Right forelimb (tissue), 1 donor: ENCODE results near the gene ARHGEF6.
"Not testable (repeated sequence)": the region's sequence is repeated elsewhere in the genome, so short reads cannot be mapped to it uniquely, and the experiment has no call there.

Source experiments
- DNase-seq: peaks from one replicate; pipeline ENCODE4 v3.0.0-alpha.2; 2018

Gene ARHGEF6

GRCh38 chrX:136781180-136781797, 557 bp upstream of the ARHGEF6 start:
- no peak for DNase-seq

DNA sequence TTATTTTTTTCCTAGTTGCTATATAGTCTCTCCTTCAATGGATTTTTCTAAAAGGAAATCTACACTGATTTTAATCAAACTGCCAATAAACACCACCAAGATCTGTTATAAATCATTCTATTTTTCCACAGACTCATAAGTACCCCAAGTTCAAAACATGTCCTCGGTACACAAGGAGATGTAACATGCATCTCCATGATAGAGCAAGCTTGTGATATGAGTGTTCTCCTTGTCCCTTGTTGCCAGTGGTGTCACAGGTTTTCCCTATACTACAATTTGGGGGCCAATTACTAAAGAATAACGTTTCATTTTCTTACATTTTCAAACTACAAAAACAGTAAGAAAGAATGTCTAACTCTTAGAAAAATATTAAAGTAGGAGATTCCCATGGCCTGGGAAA, 491 bp downstream of the ARHGEF6 start:
- DNase-seq, result no peak

- no peak for DNase-seq
Observed at GRCh38 chrX:136779346-136779781, 1.4 kb downstream of the ARHGEF6 start.

- no peak for DNase-seq
Observed at GRCh38 chrX:136778916-136779315, 1.8 kb downstream of the ARHGEF6 start.

DNA sequence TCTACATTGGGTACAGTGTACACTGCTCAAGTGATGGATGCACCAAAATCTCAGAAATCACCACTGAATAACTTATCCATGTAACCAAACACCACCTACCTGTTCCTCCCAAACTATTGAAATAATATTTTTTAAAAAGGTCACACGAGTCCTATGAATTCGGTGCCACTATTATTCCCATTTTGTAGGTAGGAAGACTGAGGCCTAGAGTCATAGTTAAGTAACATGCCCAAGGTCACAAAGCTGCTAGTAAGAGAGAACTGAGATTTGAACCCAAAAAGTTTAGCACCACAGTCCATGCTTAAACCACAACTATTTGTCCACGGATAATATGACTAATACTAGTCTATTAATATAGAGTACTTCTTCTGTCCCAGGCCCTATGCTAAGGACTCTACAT, 2.7 kb downstream of the ARHGEF6 start:
- DNase-seq, result no peak

DNA sequence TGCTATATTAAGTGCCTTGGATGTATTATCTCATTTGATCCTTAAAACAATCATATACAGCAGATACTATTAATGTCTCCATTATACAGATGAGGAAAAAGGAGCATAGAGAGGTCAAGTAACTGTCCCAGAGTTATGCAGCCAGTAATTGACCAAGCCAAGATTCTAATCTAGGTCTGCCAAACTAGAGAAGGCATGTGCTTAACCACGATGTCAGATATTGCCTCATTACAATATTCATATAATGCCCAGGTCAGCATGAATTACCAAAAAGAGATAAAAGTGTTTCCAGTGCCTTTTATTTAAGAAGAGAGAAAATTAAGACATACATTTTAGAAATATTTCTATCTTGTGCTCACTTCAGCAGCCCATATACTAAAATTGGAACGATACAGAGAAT, 7.1 kb downstream of the ARHGEF6 start:
- no peak for DNase-seq

DNA sequence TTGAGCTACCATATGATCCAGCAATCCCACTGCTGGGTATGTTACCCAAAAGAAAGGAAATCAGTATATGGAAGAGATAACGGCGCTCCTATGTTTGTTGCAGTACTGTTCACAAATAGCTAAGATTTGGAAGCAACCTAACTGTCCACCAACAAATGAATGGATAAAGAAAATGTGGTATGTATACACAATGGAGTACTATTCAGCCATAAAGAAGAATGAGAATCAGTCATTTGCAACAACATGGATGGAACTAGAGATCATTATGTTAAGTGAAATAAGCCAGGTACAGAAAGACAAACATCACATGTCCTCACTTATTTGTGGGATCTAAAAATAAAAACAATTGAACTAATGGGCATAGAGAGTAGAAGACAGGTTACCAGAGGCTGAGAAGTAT, 8.9 kb downstream of the ARHGEF6 start:
- DNase-seq, result not testable (repeated sequence)

- DNase-seq, result peak; percentile 45
Observed at GRCh38 chrX:136768469-136769084, 12.2 kb downstream of the ARHGEF6 start.

DNA sequence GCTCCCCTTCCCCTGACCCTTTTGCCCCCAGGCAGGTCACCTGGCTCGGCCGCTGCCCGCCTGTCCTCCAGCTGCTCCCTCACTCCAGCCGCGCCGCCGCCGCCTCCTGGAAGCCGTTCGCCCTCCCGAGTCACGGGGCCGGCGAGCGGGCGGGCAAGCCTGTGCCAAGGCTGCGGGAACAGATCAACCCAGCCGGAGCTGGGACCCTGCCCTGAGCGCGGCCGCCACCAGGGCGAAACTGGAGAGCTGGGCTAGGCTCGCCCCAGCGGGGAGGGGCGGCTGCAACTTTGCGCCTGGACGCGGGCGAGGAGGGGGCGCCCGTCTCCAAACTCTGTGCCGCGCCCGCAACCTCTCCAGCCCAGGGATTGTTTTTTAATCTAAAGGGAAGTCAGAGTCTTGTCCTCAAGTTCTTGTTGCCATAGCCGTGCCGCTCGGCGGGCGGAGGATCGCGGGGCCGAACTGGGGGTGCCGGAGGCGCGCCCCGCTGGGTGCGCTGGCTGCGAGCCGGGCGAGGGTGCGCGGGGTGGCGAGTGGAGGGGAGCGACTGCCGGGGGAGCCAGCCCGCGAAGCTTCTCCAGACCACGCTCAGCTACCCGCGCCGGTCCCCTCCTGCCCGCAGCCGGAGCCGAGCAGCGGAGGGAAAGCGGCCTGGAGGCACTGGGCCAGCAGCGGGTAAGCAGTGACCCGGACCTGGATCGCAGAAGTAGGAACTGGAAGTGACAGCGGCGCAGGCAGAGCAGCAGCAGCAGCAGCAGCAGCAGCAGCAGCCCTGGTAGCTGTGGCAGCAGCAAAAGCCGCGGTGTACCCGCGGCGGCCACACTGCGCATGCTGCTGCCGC, 13.4 kb downstream of the ARHGEF6 start:
- peak; percentile 77 for DNase-seq

DNA sequence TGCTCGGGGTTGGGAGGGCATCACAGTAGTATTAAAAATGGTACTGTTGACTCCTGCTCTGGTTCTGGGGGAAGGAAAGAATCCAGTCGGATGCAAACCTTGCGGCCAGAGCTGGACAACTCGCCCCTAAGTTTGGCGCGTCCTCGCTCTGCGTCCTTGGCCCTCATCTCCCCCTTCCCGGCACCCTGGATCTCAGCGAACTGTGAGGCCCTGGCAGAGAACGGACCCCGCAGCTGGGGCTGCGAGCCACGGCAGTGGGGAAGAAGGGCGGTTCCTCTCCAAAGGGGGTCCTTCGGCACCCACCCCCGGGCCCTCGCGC, 14.0 kb downstream of the ARHGEF6 start:
- DNase-seq, result no peak

DNA sequence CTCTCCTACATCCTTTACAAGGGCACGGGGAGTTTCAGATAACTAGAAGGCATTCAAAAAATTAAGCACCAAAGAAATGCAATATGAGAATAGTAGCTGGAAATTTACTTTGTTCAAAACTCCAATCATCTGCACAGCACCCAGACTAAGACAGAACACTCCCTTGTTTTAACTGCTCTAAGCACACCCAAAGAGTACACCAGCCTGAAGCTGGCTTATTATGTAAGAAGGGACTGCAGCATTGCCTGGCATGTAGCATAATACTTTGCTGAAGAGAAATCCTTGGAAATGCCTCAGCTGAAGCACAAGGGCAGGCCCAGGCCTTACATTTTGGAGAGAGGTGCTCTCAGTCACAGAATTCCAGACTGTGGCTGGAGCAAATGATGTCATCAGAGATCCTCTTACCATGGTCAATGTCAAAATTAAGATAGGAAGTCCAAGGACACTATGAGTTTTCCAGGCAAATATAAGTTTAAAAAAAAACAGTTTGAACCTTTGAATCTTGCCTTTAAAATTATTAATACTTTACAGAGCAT, 14.8 kb downstream of the ARHGEF6 start:
- no peak for DNase-seq

GRCh38 chrX:136764206-136764605, 16.5 kb downstream of the ARHGEF6 start:
- no peak for DNase-seq

DNA sequence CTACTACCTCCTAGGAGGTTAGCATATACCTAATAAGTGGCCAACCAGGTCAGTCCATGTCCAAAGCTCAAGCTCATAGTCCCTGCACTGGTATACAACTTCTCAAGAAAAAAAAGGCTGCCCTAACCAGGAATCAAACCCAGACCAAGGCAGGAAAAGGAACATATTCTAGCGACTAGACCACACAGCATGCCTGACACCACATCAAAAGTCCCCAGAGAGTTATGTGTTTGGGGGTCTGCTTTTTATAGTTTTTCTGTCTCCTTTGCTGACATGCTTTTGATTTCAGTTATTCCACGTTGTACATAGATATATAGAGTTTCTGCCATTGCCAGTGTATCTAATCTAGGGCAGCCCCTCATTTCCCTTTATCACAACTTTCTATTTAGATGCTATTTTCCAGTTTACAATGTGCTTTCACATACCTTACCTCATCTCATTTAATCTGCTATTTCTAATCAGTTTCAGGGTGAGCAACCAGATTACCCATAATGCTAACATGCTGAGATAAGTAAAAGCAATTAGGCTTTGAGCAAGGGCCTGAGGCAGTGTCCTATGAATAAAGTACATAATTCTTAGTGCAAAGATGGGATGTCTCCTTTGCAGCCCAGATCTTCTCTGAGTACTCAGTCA, 17.8 kb downstream of the ARHGEF6 start:
- no peak for DNase-seq

- DNase-seq, result no peak
Observed at GRCh38 chrX:136761421-136761820, 19.3 kb downstream of the ARHGEF6 start.

DNA sequence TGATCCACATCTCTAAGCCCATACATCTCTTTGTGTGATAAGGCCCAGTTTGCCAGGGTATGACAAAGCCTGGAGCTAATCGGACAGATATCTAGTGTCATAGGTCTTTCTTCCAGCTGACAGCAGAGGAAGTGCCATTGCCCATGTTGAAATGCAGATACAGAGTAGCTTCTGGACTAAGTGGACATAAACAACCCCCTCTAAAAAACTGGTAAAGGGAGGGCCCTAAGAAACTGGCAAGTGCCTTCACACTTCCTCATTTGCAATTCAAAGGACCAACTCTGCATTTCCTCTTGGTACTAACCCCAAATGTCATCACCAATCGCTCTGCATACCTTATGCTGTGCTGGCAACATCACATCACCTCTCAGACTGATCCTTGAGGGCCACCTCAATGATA, 20.8 kb downstream of the ARHGEF6 start:
- no peak for DNase-seq

DNA sequence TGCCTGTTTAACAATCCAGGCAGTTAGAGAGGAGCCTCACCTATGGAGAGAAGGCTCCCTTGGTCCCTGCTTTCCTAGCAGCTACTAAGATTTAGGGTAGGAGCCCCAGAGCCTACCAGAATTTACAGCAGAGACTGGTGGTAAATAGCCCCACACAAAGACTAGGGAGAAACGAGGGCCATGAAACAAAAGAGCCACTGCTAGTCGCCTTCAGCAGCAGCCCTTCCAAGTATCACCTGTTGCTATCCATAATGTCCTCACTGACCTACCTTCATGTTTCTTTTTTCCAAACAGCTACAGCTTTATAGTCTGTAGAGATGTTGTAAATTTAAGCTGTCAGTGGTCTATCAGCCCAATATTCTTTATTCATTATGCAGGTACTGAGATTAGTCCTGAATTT, 25.3 kb downstream of the ARHGEF6 start:
- DNase-seq, result no peak

GRCh38 chrX:136754651-136755050, 26.1 kb downstream of the ARHGEF6 start:
- DNase-seq, result peak; percentile 70

GRCh38 chrX:136752796-136753195, 27.9 kb downstream of the ARHGEF6 start:
- no peak for DNase-seq

DNA sequence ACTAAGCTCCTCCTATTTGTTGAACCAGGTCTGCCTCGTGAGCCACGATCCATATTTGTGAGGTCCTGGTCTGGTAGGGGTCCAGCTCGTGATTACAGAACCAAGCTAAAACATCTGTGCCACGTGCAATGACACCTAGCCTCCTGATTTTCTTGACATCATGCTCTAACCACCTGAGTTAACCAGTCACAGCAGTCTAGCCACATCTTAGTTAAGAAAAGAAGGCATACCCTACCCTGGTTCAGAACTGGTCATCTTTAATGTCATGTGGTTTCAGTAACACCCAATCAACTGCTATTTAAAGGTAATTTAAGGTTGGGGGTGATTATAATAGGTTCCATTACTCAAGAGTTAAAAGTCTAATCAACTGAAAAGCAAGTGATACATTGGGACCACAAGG, 28.4 kb downstream of the ARHGEF6 start:
- no peak for DNase-seq

GRCh38 chrX:136750364-136750763, 30.4 kb downstream of the ARHGEF6 start:
- DNase-seq, result no peak

GRCh38 chrX:136747003-136747986, 33.4 kb downstream of the ARHGEF6 start:
- DNase-seq, result no peak
